GM21528 (cell line): ENCODE data around the gene PGF.
"Not testable (repeated sequence)": the region's sequence is repeated elsewhere in the genome, so short reads cannot be mapped to it uniquely, and the experiment has no call there.

Experiments used
- ATAC-seq: cut with Tn5 transposase; IDR thresholded peaks from one replicate; pipeline ENCODE4 v1.9.1; 2021; ENCODE audit warnings: mild to moderate bottlenecking, moderate library complexity; ENCODE audit not compliant: unreplicated experiment, low FRiP score

Gene PGF

GRCh38 chr14:74945852-74946658, 9.3 kb downstream of the PGF start:
- peak; percentile 53 for ATAC-seq

GRCh38 chr14:74945261-74945851, 10.0 kb downstream of the PGF start:
- ATAC-seq: no peak

DNA sequence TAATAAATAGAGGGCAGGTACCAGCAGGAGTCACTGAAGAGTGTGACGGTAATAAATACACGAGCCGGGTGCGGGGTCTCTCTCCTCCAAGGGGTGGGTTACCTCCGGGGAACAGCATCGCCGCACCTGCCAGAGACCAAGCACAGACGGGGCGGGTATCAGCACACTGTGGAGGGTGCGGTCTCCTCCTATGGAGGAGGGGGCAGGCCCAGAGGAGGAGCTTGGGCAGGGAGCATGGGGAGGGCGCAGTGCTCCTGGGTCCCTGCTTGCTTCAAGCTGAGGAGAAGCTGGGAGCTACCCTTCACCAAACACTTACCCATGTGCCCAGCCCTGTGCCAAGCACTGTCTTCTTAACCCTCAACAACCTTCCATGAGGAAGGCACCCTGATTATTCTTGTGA, 12.8 kb downstream of the PGF start:
- no peak for ATAC-seq

GRCh38 chr14:74942181-74942580, 13.2 kb downstream of the PGF start:
- ATAC-seq: no peak

- ATAC-seq: no peak
Measured at GRCh38 chr14:74941676-74942097, 13.7 kb downstream of the PGF start.

DNA sequence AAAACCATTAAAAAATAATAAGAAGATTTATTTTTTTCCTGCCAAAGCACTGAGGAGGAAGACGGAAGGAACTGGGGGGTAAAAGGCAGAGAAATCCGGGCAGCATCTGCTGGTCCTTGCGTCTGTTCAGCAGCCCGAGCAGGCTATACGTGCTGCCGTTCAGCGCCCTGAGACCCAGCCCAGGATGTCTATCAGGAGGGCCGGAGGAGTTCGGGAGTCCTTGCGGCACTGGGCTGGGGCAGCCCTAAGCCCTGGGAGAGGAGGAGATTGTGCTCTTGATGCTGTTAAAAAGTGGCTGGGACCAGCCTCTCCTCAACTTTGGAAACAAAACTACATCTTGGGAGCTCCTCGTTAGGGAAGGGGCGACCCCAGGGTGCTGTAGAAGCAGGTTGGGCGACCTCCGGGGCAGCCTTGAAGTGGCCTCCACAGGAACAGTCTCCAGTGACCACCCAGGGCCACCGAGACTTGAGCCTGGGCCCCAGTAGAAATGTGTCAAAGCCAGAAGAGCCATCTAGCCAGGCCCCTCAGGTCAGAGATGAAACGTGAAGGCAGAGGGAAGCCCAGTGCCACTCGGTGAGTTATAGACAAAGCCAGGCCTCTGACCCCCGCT, 14.3 kb downstream of the PGF start:
- no peak for ATAC-seq

GRCh38 chr14:74938531-74939495, 16.6 kb downstream of the PGF start:
- ATAC-seq: no peak

DNA sequence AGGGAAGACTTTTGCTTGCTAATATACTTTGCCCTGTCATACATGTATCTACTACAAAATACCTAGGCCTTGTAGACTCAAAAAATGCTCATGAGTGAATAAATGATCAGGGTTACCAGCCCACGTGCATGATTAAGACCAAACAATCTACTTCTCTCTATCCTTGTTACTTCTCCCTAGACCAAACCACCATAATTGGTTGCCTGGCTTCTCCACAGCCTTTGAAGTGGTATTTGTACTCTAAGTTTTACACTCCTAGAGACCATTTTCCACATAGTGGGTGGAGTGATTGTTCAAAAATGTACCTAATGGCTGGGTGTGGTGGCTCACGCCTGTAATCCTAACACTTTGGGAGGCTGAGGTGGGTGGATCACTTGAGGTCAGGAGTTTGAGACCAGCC, 18.2 kb downstream of the PGF start:
- no peak for ATAC-seq

DNA sequence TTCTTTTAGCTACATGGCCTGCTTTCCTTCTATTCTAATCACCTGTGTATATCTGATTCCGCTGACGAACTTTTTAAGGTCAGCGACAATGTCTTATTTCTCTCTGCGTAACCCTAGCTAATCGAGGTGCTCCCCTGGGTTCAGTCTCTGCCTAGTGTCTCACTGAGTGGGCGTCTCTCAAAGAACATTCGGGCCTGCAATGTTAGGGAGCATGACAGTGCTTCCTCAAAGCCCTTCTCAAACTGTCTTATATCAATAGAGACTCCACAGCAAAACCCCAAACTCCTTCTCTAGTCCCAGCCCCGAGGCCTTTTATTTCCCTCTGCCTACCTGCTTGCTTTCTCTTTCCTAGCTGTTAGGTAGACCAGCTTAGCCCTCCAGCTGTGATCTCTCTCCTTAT, 18.7 kb downstream of the PGF start:
- ATAC-seq: no peak

DNA sequence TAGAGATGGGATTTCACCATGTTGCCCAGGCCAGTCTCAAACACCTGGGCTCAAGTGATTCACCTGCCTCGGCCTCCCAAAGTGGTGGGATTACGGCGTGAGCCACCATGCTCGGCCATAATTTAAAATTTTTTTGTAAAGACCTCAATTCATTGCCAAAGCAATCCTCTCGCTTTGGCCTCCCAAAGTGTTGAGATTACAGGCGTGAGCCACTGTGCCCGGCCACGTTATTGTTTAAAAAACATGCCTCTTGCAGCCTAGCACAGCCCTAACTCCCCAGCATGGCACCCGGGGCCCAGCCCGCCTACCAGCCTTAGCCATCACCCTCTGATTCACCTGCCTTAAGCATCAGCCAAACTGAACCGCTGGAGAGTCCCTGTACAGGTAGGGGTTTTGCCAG, 19.2 kb downstream of the PGF start:
- ATAC-seq: no peak

DNA sequence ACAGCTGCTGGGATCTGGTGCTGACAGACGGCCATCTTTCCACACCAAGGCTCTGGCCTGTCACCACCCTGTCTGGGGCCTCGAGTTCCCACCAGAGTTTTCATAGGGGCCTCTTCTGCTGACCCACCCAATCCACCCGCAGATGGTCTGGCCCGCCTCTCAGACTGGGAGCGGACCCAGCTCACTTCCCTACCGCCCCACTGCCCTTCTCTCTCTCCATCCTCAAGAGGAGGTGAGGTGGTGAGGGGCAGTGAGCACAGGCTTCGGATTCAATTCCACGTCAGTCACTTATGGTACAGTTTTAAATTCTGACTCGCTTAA, 20.1 kb downstream of the PGF start:
- no peak for ATAC-seq

GRCh38 chr14:74934476-74935359, 20.7 kb downstream of the PGF start:
- no peak for ATAC-seq

DNA sequence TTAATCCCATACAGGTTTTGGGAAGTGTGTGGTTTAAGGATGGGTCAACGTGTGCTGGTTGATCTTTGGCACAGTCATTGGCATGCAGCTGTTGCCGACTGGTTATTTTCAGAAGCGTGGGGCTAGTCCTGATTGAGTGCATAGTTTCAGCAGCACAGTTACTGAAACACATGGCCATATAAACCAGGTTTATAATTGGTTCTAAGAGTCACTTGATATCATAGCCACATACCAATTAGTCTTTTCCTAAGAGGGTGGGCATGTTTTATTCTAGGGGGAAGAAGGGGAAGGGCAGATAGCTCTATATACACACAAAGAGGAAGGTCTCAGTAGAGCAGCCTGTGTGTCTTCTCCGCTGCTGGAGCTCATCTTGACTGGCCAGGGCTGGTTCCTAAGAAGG, 21.4 kb downstream of the PGF start:
- no peak for ATAC-seq

GRCh38 chr14:74932936-74933335, 22.5 kb downstream of the PGF start:
- ATAC-seq: not testable (repeated sequence)

- ATAC-seq: no peak
Measured at GRCh38 chr14:74932401-74932901, 22.9 kb downstream of the PGF start.

DNA sequence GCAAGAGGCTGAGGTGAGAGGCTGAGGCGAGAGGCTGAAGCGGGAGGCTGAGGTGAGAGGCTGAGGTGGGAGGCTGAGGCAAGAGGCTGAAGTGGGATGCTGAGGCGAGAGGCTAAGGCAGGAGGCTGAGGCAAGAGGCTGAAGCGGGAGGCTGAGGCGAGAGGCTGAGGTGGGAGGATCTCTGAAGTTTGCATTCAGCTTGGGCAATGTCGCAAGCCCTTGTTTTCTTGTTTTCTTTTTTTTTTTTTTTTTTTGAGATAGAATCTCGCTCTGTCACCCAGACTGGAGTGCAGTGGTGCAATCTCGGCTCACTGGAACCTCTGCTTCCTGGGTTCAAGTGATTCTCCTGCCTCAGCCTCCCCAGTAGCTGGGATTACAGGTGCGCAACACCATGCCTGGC, 23.7 kb downstream of the PGF start:
- not testable (repeated sequence) for ATAC-seq

DNA sequence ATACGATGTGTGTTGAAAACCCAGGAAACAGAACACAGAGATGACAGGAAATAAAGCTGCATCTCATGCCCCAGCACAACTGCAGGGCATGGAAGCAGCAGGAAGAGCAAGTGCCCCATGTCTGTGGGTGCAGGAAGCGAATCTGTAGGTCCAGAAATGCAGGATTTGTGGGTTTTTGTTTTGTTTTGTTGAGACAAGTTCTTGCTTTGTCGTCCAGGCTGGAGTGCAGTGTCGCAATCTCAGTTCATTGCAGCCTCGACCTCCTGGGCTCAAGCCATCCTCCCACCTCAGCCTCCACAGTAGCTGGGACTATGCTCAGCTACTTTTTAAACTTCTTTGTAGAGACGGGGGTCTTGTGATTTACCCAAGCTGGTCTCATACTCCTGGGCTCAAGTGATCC, 26.2 kb downstream of the PGF start:
- ATAC-seq: no peak

DNA sequence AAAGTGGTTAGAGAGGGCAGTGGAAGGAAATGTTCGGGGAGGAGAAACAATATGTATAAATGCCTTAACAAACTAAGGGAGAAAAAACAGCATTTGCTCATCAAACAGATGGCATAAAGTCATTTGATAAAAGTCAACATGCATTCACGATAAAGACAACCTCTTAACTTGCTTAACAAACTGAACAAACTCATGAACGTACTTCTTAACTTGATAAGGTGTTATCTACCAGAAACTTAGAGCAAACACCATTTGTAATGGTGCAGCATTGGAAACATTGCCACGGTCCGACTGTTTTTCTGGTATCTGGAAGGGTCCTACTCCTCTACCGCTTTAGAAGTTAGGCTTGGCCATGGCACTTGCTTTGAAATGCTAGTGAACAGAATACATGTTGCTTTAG, 28.2 kb downstream of the PGF start:
- ATAC-seq: no peak

GRCh38 chr14:74924061-74924460, 31.3 kb downstream of the PGF start:
- no peak for ATAC-seq
